CD4-positive, alpha-beta T cell (primary cell): ENCODE results near the gene HOXD11. TPM values are rescaled to one million over a fixed set of nuclear protein-coding genes. Genes with fewer than 3 reads are reported as not detected.

Experiments
- ATAC-seq: fragments of 200-7000 bp; cut with Tn5 transposase; one replicate; pipeline ENCODE4 v1.10.0; 2022; ENCODE audit warnings: mild to moderate bottlenecking; ENCODE audit not compliant: poor library complexity
- CTCF ChIA-PET: fragments of 350-600 bp; sonication (Branson Sonifier 250); formaldehyde crosslinking; loops from one replicate; lab custom pipeline; 2021; ENCODE audit warnings: antibody characterized with exemption, inconsistent platforms; lab: Charles Lee
- POLR2A ChIA-PET: fragments of 350-600 bp; sonication (Branson Sonifier 250); formaldehyde crosslinking; loops from one replicate; lab custom pipeline; 2021; ENCODE audit warnings: antibody characterized with exemption, inconsistent platforms; lab: Charles Lee
- DNase-seq, 14 experiments: peaks; one replicate each; pipeline ENCODE4 v3.0.0-alpha.2; 2013 to 2020; ENCODE audit warnings: mixed read lengths in 2 of 14
- H3K27ac ChIP-seq, 2 donors: one replicate each; pipeline versions ENCODE4 v1.5.1 to v1.7.0; 2013; ENCODE audit warnings: low read length in 2 of 2, low read depth in 1 of 2, mild to moderate bottlenecking in 1 of 2
- H3K27me3 ChIP-seq, 2 experiments: 1 replicate in 1 of 2; 2 replicates in 1 of 2; pipeline versions ENCODE4 v1.6.1 to v1.7.0; 2013; ENCODE audit warnings: low read length in 2 of 2, control low read depth in 1 of 2, mild to moderate bottlenecking in 1 of 2, moderate library complexity in 1 of 2; ENCODE audit not compliant: insufficient read depth in 2 of 2, control insufficient read depth in 1 of 2
- H3K36me3 ChIP-seq: one replicate; pipeline ENCODE4 v1.6.1; 2013; ENCODE audit warnings: low read length, control low read depth; ENCODE audit not compliant: insufficient read depth
- H3K4me1 ChIP-seq: one replicate; pipeline ENCODE4 v1.6.1; 2013; ENCODE audit warnings: low read length, control low read depth; ENCODE audit not compliant: insufficient read depth
- H3K4me3 ChIP-seq: one replicate; pipeline ENCODE4 v1.5.1; 2013; ENCODE audit warnings: mild to moderate bottlenecking, low read length, moderate library complexity
- H3K9me3 ChIP-seq, 2 experiments: 1 replicate in 1 of 2; 2 replicates in 1 of 2; pipeline versions ENCODE4 v1.6.1 to v1.7.0; 2013; ENCODE audit warnings: low read length in 2 of 2, mild to moderate bottlenecking in 2 of 2, control low read depth in 1 of 2, moderate library complexity in 1 of 2; ENCODE audit not compliant: control insufficient read depth in 1 of 2, insufficient read depth in 1 of 2
- H3K27ac Mint-ChIP-seq: one replicate; pipeline ENCODE4 v1.8.0; 2020; ENCODE audit warnings: mixed read lengths
- H3K27me3 Mint-ChIP-seq: one replicate; pipeline ENCODE4 v1.8.0; 2021; ENCODE audit warnings: mixed read lengths
- H3K36me3 Mint-ChIP-seq: one replicate; pipeline ENCODE4 v1.8.0; 2021; ENCODE audit warnings: low read depth, mixed read lengths
- H3K4me1 Mint-ChIP-seq: one replicate; pipeline ENCODE4 v1.8.0; 2021; ENCODE audit warnings: low read depth, mixed read lengths
- H3K4me3 Mint-ChIP-seq: one replicate; pipeline ENCODE4 v1.8.0; 2020; ENCODE audit warnings: mild to moderate bottlenecking, mixed read lengths
- H3K9me3 Mint-ChIP-seq: one replicate; pipeline ENCODE4 v1.8.0; 2020; ENCODE audit warnings: mixed read lengths
- CTCF ChIP-seq: fragments of 200-600 bp; IDR thresholded peaks from one replicate; pipeline ENCODE4 v1.8.0; 2022; ENCODE audit warnings: antibody characterized with exemption, mild to moderate bottlenecking
- intact Hi-C, 2 experiments: fragments of 100-400 bp; cut with DNase I in 1 of 2; cut with micrococcal nuclease in 1 of 2; formaldehyde crosslinking; loops; one replicate each; pipeline versions ENCODE4 v1.15.1 to v1.9.0; 2023 to 2025; cut with DNase I, micrococcal nuclease
- microRNA-seq: library from miRNA; unstranded; fragments of <30 nt; microRNA quantifications from one replicate; pipeline ENCODE4 v1.2.0, GENCODE V29; 2021; ENCODE audit warnings: borderline microRNAs expressed, borderline replicate concordance
- total RNA-seq, 174 experiments: library from RNA in 2 of 174; stranded (reverse) in 2 of 174; gene quantifications; one replicate each; pipeline ENCODE4 v1.2.3 and lab custom pipeline; 2021 to 2026

Gene HOXD11
- total RNA-seq, 2 experiments from 2014 or later: not detected

- H3K27me3 ChIP-seq: peaks cover 74 to 99% of the 10 kb centered on the region in 2 experiments
- H3K27me3 Mint-ChIP-seq: peaks cover 93% of the 10 kb centered on the region
- H3K9me3 Mint-ChIP-seq: no peaks in the 10 kb centered on the region
- peaks cover 21% of the 10 kb centered on the region for H3K4me1 Mint-ChIP-seq
- intact Hi-C loops: no loop called here
- POLR2A ChIA-PET: no interaction called here
- TF ChIP-seq CTCF: no peak
- no peaks in the 10 kb centered on the region for H3K36me3 Mint-ChIP-seq
- CTCF ChIA-PET: no interaction called here
- ATAC-seq (no peak), DNase-seq (no peak)
- H3K9me3 ChIP-seq: peaks cover 0 to 62% of the 10 kb centered on the region in 2 experiments
- H3K4me3 Mint-ChIP-seq: peak overlapping the region; percentile 63
- H3K36me3 ChIP-seq: no peaks in the 10 kb centered on the region
- peaks cover 22% of the 10 kb centered on the region for H3K4me1 ChIP-seq
- no peak overlapping the region for H3K27ac Mint-ChIP-seq
- no peak overlapping the region for H3K4me3 ChIP-seq
- no peak overlapping the region for H3K27ac ChIP-seq
Measured at GRCh38 chr2:176158186-176158591, 51.1 kb downstream of the HOXD11 start.

GRCh38 chr2:176158855-176159662, 52.0 kb downstream of the HOXD11 start:
- Mint-ChIP-seq H3K27ac (no peak overlapping the region), H3K27me3 (peaks cover 93% of the 10 kb centered on the region)

More at GRCh38 chr2:176158855-176159662, 52.0 kb downstream of the HOXD11 start:
- Mint-ChIP-seq H3K9me3 (no peaks in the 10 kb centered on the region), H3K4me1 (peaks cover 30% of the 10 kb centered on the region), H3K36me3 (peaks cover 4% of the 10 kb centered on the region), H3K4me3 (no peak overlapping the region)
- no peak overlapping the region for H3K4me3 ChIP-seq
- H3K27ac ChIP-seq: no peak overlapping the region
- H3K36me3 ChIP-seq: no peaks in the 10 kb centered on the region
- no peak for ATAC-seq
- peaks cover 22% of the 10 kb centered on the region for H3K4me1 ChIP-seq
- H3K27me3 ChIP-seq: peaks cover 76 to 99% of the 10 kb centered on the region in 2 experiments
- ChIA-PET CTCF (no interaction called here), POLR2A (no interaction called here)
- no peak for DNase-seq
- intact Hi-C loops: no loop called here
- peaks cover 0 to 69% of the 10 kb centered on the region in 2 experiments for H3K9me3 ChIP-seq
- no peak for TF ChIP-seq CTCF

Small RNAs within 50 kb of the gene (microRNA-seq; reads per million reads assigned to microRNA genes)
- gene MIR10B: 0.61 reads per million

Other genes with a start within 250 kb of the HOXD11 start
- 10 to 100 TPM; 12.7 to 15.8 TPM for gene LNPK, start 105.0 kb upstream of the HOXD11 start, total RNA-seq
- not detected for gene EVX2, start 23.3 kb upstream of the HOXD11 start, total RNA-seq
- gene HOXD13, start 14.6 kb upstream of the HOXD11 start, total RNA-seq: not detected
- not detected for gene HOXD12, start 7.5 kb upstream of the HOXD11 start, total RNA-seq
- gene HOXD10, start 9.5 kb downstream of the HOXD11 start, total RNA-seq: not detected
- not detected for gene HOXD9, start 15.4 kb downstream of the HOXD11 start, total RNA-seq
- not detected for gene HOXD8, start 22.4 kb downstream of the HOXD11 start, total RNA-seq
- gene HOXD4, start 44.3 kb downstream of the HOXD11 start, total RNA-seq: not detected
- not detected for gene HOXD3, start 50.0 kb downstream of the HOXD11 start, total RNA-seq
- not detected for gene HOXD1, start 81.4 kb downstream of the HOXD11 start, total RNA-seq
- 1 to 10 TPM; 5.0 to 5.2 TPM for gene MTX2, start 162.2 kb downstream of the HOXD11 start, total RNA-seq